Gastroesophageal sphincter (tissue), 4 donors: ENCODE measurements around the gene FBXL13. TPM values are rescaled to one million over a fixed set of nuclear protein-coding genes. Genes with fewer than 3 reads are reported as not detected.

Experiments used
- ATAC-seq: fragments of 150-250 bp; one replicate; pipeline ENCODE4 v1.9.1; 2016; ENCODE audit warnings: mild to moderate bottlenecking, moderate library complexity
- H3K27ac ChIP-seq, 4 donors: fragments of 200-600 bp; sonication (generic) in 3 of 4; 1 replicate in 3 of 4; 2 replicates in 1 of 4; pipeline ENCODE4 v1.5.1; 2016 to 2019
- H3K27me3 ChIP-seq: fragments of 200-600 bp; sonication (generic); one replicate; pipeline ENCODE4 v1.5.1; 2019
- H3K36me3 ChIP-seq, 2 donors: fragments of 200-600 bp; sonication (generic); one replicate each; pipeline ENCODE4 v1.5.1; 2019; ENCODE audit warnings: control low read depth in 1 of 2
- H3K4me1 ChIP-seq, 3 donors: fragments of 200-600 bp; sonication (generic); 1 replicate in 2 of 3; 2 replicates in 1 of 3; pipeline ENCODE4 v1.5.1; 2016 to 2019; ENCODE audit warnings: control low read depth in 2 of 3
- H3K4me3 ChIP-seq, 2 donors: fragments of 200-600 bp; sonication (generic); one replicate each; pipeline ENCODE4 v1.5.1; 2019; ENCODE audit warnings: mild to moderate bottlenecking in 1 of 2, moderate library complexity in 1 of 2
- H3K9me3 ChIP-seq, 3 donors: fragments of 200-600 bp; sonication (generic); one replicate each; pipeline ENCODE4 v1.5.1; 2017 to 2019; ENCODE audit warnings: control low read depth in 2 of 3
- EP300 ChIP-seq: sonication (generic); formaldehyde crosslinking; IDR thresholded peaks from one replicate; pipeline ENCODE4 v1.6.1; 2017; ENCODE audit warnings: antibody characterized with exemption, mild to moderate bottlenecking
- POLR2A ChIP-seq, 2 donors: fragments of 450-650 bp; IDR thresholded peaks; one replicate each; pipeline ENCODE4 v1.6.1; 2017; ENCODE audit warnings: antibody characterized with exemption in 2 of 2, mild to moderate bottlenecking in 2 of 2, moderate library complexity in 1 of 2
- POLR2AphosphoS5 ChIP-seq: sonication (generic); formaldehyde crosslinking; IDR thresholded peaks from one replicate; pipeline ENCODE4 v1.6.1; 2017; ENCODE audit warnings: antibody characterized with exemption
- WGBS, 2 donors: methylation state at CpG; one replicate each; pipeline ENCODE4 v1.1.5; 2018; ENCODE audit warnings: low coverage in 1 of 2; 5-methylcytosine and 5-hydroxymethylcytosine counted together
- total RNA-seq, 4 donors: library from RNA; depleted of rRNA; stranded (reverse); fragments of >200 nt; gene quantifications; one replicate each; pipeline ENCODE4 v1.1.0, GENCODE V29; 2016
- TF ChIP-seq, protein P1 (sequence below), 4 experiments: fragments of 200-600 bp in 2 of 4; fragments of 450-650 bp in 2 of 4; sonication (generic) in 1 of 4; IDR thresholded peaks; one replicate each; pipeline ENCODE4 v1.5.1; 2017 to 2019; ENCODE audit warnings: antibody characterized with exemption in 4 of 4, mild to moderate bottlenecking in 2 of 4, moderate library complexity in 2 of 4

The FBXL13 gene
- total RNA-seq, 4 donors from 2014 or later: 1.3 to 5.8 (median 3.2) TPM

DNA sequence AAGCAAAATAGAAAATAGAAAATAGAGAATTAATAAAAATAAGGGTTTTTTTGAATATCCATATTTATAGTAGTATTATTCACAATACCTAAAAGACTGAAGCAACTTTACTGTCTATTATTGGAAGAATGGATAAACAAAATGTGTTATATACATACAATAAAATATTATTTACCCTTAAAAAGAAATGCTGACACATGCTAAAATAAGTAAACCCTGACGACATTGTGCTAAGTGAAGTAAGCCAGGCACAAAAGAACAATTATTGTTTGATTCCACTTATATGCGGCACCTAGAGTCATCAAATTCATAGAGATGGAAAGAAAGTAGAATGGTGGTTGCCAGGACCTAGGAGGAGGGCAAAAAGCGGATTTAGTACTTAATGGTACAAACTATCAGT, 122.8 kb downstream of the FBXL13 start:
- Histone ChIP-seq H3K27ac (no peak overlapping the region), H3K4me1 (peaks cover 0 to 6% (median 0%) of the 10 kb centered on the region in 3 donors), H3K36me3 (no peaks in the 10 kb centered on the region), H3K4me3 (no peak overlapping the region), H3K27me3 (no peaks in the 10 kb centered on the region), H3K9me3 (no peaks in the 10 kb centered on the region)
- TF ChIP-seq POLR2A (IDR thresholded peaks at IDR 0.05) (no peak), POLR2AphosphoS5 (no peak), EP300 (no peak)
- TF ChIP-seq, protein P1, sequence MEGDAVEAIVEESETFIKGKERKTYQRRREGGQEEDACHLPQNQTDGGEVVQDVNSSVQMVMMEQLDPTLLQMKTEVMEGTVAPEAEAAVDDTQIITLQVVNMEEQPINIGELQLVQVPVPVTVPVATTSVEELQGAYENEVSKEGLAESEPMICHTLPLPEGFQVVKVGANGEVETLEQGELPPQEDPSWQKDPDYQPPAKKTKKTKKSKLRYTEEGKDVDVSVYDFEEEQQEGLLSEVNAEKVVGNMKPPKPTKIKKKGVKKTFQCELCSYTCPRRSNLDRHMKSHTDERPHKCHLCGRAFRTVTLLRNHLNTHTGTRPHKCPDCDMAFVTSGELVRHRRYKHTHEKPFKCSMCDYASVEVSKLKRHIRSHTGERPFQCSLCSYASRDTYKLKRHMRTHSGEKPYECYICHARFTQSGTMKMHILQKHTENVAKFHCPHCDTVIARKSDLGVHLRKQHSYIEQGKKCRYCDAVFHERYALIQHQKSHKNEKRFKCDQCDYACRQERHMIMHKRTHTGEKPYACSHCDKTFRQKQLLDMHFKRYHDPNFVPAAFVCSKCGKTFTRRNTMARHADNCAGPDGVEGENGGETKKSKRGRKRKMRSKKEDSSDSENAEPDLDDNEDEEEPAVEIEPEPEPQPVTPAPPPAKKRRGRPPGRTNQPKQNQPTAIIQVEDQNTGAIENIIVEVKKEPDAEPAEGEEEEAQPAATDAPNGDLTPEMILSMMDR (IDR thresholded peaks at IDR 0.05): no peak
- WGBS, 2 donors: 89 to 97% methylated on average over 3 of the region's 3 CpGs
- no peak for ATAC-seq

DNA sequence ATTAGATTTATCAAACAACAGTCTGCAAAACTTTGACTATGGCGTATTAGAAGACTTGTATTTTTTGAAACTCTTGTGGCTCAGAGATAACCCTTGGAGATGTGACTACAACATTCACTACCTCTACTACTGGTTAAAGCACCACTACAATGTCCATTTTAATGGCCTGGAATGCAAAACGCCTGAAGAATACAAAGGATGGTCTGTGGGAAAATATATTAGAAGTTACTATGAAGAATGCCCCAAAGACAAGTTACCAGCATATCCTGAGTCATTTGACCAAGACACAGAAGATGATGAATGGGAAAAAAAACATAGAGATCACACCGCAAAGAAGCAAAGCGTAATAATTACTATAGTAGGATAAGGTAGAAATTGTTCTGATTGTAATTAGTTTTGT, 130.4 kb downstream of the FBXL13 start:
- Histone ChIP-seq H3K36me3 (no peaks in the 10 kb centered on the region), H3K27ac (no peak overlapping the region), H3K9me3 (no peaks in the 10 kb centered on the region), H3K4me3 (no peak overlapping the region), H3K27me3 (no peaks in the 10 kb centered on the region), H3K4me1 (peaks cover 0 to 17% (median 4%) of the 10 kb centered on the region in 3 donors)
- no peak for ATAC-seq
- WGBS, 2 donors: 84 to 89% methylated on average over 3 to 4 of the region's 4 CpGs
- no peak for TF ChIP-seq EP300
- TF ChIP-seq, protein P1 (IDR thresholded peaks at IDR 0.05): no peak
- TF ChIP-seq POLR2AphosphoS5: no peak
- TF ChIP-seq POLR2A (IDR thresholded peaks at IDR 0.05): no peak

GRCh38 chr7:102943423-102944169, 131.0 kb downstream of the FBXL13 start:
- H3K27ac ChIP-seq: no peak overlapping the region
- ATAC-seq: no peak
- TF ChIP-seq POLR2A (IDR thresholded peaks at IDR 0.05) (no peak), POLR2AphosphoS5 (no peak), EP300 (no peak)
- TF ChIP-seq, protein P1 (IDR thresholded peaks at IDR 0.05): no peak
- no peak overlapping the region for H3K4me3 ChIP-seq
- peaks cover 0 to 24% (median 4%) of the 10 kb centered on the region in 3 donors for H3K4me1 ChIP-seq
- 73 to 75% methylated on average over 5 of the region's 5 CpGs for WGBS, 2 donors
- no peaks in the 10 kb centered on the region for H3K27me3 ChIP-seq
- H3K36me3 ChIP-seq: no peaks in the 10 kb centered on the region
- H3K9me3 ChIP-seq: no peaks in the 10 kb centered on the region

DNA sequence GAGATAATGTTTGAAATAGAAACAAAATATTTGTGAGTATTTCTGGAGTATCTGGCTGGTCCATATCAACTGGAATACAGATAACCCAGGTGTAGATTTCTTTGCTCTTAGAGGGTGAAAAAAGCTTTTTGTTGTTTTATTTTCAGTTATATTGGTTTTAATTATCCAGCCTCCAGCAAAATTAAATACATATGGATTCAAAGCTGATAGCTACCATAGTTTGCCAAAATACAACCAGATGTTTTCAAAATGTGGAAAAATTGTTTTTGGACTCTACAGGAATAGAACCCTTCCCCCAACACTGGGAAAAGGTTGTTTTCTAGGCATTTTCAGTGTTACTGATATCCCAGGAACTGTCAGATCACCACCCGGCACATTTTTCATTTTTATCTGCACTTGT, 131.7 kb downstream of the FBXL13 start:
- WGBS, 2 donors: 43 to 94% methylated on average over 1 of the region's 1 CpG
- TF ChIP-seq, protein P1 (IDR thresholded peaks at IDR 0.05): no peak
- no peak for ATAC-seq
- H3K4me3 ChIP-seq: no peak overlapping the region
- H3K27me3 ChIP-seq: no peaks in the 10 kb centered on the region
- peaks cover 0 to 31% (median 7%) of the 10 kb centered on the region in 3 donors for H3K4me1 ChIP-seq
- no peaks in the 10 kb centered on the region for H3K9me3 ChIP-seq
- H3K27ac ChIP-seq: no peak overlapping the region
- no peaks in the 10 kb centered on the region for H3K36me3 ChIP-seq

DNA sequence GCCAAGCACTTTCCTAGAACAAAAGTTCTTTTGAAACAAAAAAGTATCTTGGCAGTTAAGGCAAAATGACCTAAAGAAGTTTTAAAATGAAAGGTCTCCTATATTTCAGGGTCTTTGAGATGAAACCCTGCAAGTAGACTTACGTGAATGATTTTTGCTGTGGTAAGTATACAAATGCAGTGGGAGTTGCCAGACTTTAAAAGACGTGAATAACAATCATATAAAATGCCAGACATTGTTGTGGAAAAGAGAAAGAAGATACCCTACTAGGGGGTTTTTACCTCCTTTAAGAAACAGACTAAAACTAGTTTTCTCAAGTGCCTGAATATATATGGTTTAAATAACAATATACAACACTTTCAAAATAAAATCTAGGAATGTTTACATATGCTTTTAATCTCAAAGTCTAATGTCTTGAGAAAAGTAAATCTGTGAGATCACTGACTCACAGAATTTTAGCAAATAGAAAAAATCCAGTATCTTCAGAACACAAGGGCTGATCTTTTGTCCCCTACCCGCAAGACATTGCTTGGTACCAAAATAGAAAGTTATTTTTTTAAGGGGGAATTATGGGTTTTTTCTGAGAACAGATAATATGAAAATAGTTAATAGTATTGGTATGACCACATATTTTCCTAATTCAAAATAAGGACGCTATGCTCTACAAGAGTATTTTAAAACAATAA, 132.3 kb downstream of the FBXL13 start:
- no peaks in the 10 kb centered on the region for H3K9me3 ChIP-seq
- peaks cover 0 to 34% (median 7%) of the 10 kb centered on the region in 3 donors for H3K4me1 ChIP-seq
- no peak overlapping the region for H3K4me3 ChIP-seq
- WGBS, 2 donors: 30 to 58% methylated on average over 4 of the region's 4 CpGs
- ATAC-seq: no peak
- H3K27me3 ChIP-seq: no peaks in the 10 kb centered on the region
- H3K36me3 ChIP-seq: no peaks in the 10 kb centered on the region
- no peak overlapping the region for H3K27ac ChIP-seq
- TF ChIP-seq EP300 (no peak), POLR2A (IDR thresholded peaks at IDR 0.05) (no peak), POLR2AphosphoS5 (no peak)
